Measurements from ENCODE around the gene GPATCH4.

DNA sequence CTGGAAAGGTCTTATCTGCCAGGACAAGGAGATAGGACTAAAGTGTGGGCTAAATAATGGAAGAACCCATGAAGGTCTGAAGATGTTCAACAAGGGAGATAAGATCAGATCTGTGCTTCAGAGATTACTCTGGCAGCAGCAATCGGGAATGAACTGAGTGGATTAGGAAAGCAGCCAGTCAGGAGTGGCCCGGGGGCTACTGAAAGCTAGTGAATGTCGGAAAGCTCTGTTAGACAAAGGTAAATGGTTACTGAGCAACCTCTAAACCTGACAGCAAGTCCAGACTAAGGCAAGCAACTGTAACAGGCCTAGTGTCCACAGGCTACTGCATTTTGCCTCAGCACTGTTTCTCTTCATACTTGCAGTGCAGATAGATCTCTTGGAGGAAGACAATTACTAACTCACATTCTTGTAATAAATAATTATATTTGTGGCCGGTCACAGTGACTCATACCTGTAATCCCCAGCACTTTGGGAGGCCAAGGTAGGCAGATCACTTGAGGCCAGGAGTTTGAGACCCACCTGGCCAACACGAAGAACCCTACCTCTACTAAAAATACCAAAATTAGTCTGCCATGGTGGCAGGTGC is 41.4 kb downstream of the GPATCH4 start:
- no peak for TF ChIP-seq POLR2A (IDR thresholded peaks at IDR 0.05; ENCODE audit: low read depth, low read length)
- TF ChIP-seq POLR2AphosphoS5 (IDR thresholded peaks at IDR 0.05; ENCODE audit: low read depth, low read length) = no peak
- no peak for TF ChIP-seq SPI1 (IDR thresholded peaks at IDR 0.05; ENCODE audit: low read depth, low read length)
- no peak for TF ChIP-seq PAX5 (IDR thresholded peaks at IDR 0.05; ENCODE audit: insufficient read depth, low read length, severe bottlenecking)

All from GM12891 (cell line).